Stimulated activated CD8-positive, alpha-beta memory T cell treated with anti-CD3 and anti-CD28 coated beads, Interleukin-2, amount 100 ng/mL, for 1 hour (primary cell): ENCODE measurements around the gene ACSBG1.

Experiments
- DNase-seq, 2 donors: peaks; one replicate each; pipeline ENCODE4 v3.0.0-alpha.2; 2020; ENCODE audit warnings: low read depth in 2 of 2

The ACSBG1 gene

GRCh38 chr15:78203346-78204225 is 30.8 kb downstream of the ACSBG1 start:
- DNase-seq, result no peak

- DNase-seq, result no peak
These were observed 32.8 kb downstream of the ACSBG1 start for GRCh38 chr15:78201281-78202190.

GRCh38 chr15:78200276-78200930 is 34.0 kb downstream of the ACSBG1 start:
- DNase-seq, result no peak

- no peak for DNase-seq
These were observed 36.7 kb downstream of the ACSBG1 start for GRCh38 chr15:78197632-78198031.

- peak in 1 of 2 donors; percentile 19 for DNase-seq
These were observed 38.6 kb downstream of the ACSBG1 start for GRCh38 chr15:78195735-78196201.

GRCh38 chr15:78194568-78194925 is 39.8 kb downstream of the ACSBG1 start:
- DNase-seq, result no peak

- DNase-seq, result no peak
These were observed 40.4 kb downstream of the ACSBG1 start for GRCh38 chr15:78193731-78194567.

GRCh38 chr15:78192826-78193594 is 41.4 kb downstream of the ACSBG1 start:
- no peak for DNase-seq

- DNase-seq, result no peak
These were observed 51.5 kb downstream of the ACSBG1 start for GRCh38 chr15:78182821-78183220.

- no peak for DNase-seq
These were observed 52.0 kb downstream of the ACSBG1 start for GRCh38 chr15:78182336-78182700.

GRCh38 chr15:78179906-78180305 is 54.5 kb downstream of the ACSBG1 start:
- DNase-seq, result no peak

- no peak for DNase-seq
These were observed 55.0 kb downstream of the ACSBG1 start for GRCh38 chr15:78179286-78179840.

- DNase-seq, result no peak
These were observed 56.3 kb downstream of the ACSBG1 start for GRCh38 chr15:78178064-78178463.

- no peak for DNase-seq
These were observed 56.9 kb downstream of the ACSBG1 start for GRCh38 chr15:78177447-78177873.

GRCh38 chr15:78175330-78175729 is 59.0 kb downstream of the ACSBG1 start:
- no peak for DNase-seq

GRCh38 chr15:78174401-78174800 is 60.0 kb downstream of the ACSBG1 start:
- no peak for DNase-seq

- no peak for DNase-seq
These were observed 62.4 kb downstream of the ACSBG1 start for GRCh38 chr15:78171864-78172472.

- no peak for DNase-seq
These were observed 63.3 kb downstream of the ACSBG1 start for GRCh38 chr15:78170848-78171773.
